ENCODE measurements around the gene PAWR. TPM values are rescaled to one million over a fixed set of nuclear protein-coding genes. Genes with fewer than 3 reads are reported as not detected.
"Not testable (repeated sequence)": the region's sequence is repeated elsewhere in the genome, so short reads cannot be mapped to it uniquely, and the experiment has no call there.

The PAWR gene
- total RNA-seq, 1 experiment from 2014 or later = 72.0 TPM

DNA sequence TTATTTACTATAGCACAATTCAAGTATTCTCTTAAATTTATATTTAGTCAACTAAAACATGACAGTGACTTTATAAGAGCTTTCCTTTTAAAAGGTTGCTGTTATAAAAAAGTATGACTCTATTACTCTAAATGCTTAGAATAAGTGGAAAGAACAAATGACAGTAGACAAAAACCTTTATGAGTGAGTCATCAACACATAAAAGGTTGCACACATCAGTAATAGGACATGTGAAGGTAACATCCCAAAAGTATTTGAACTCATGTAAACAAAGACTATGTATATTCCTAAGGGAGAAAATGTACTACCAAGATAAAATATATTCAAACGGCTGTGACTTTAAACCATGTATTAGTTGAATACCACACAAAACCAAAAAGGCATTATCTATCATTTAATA, 98.8 kb downstream of the PAWR start:
- DNase-seq (ENCODE audit: low read depth) = no peak

DNA sequence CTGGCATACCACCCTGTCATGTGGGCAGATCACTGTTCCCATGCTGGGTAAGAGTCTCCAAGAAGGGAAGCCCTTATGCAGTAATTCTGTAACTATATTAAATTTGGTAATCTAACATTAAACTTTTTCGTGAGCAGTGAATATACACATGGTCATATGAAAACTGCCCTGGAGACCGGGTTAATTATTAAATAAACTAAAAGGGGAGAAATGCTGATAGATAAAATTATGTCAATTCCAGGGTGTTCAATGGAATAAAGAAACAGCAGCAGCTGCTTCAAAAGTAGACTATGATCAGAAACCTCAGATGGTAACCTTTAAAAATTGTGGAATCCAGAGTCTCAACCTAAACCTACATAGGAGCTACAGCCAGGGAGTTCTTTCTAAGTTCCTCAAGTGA, 100.0 kb downstream of the PAWR start:
- DNase-seq (ENCODE audit: low read depth) = no peak

GRCh38 chr12:79587368-79587767, 103.4 kb downstream of the PAWR start:
- no peak for DNase-seq (ENCODE audit: low read depth)

- DNase-seq (ENCODE audit: low read depth) = no peak
Observed at GRCh38 chr12:79585147-79585546, 105.6 kb downstream of the PAWR start.

GRCh38 chr12:79573820-79574219, 116.9 kb downstream of the PAWR start:
- no peak for DNase-seq (ENCODE audit: low read depth)

DNA sequence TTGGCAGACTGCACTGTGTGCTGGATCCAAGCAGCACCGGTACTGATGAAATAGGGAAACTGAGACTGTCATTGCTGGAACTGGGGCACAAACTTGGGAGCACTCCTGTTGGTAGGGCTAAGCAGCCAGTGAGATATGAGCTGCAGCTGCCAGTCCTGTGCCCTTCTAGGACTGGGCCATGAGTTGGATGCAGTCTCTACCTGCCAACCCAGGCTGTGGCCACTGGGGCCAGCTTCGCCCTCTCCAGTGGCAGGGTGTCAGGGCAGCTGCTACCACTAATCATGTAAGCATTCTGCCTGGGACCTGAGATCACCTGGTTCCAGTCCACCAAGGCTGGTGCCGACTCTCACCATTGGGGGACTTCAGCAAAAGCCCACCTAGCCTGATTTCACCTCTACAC, 121.1 kb downstream of the PAWR start:
- DNase-seq (ENCODE audit: low read depth) = no peak

GRCh38 chr12:79567175-79567563, 123.6 kb downstream of the PAWR start:
- no peak for DNase-seq (ENCODE audit: low read depth)

GRCh38 chr12:79566452-79567174, 124.2 kb downstream of the PAWR start:
- DNase-seq (ENCODE audit: low read depth) = no peak

GRCh38 chr12:79564727-79565350, 125.9 kb downstream of the PAWR start:
- DNase-seq (ENCODE audit: low read depth) = not testable (repeated sequence)

DNA sequence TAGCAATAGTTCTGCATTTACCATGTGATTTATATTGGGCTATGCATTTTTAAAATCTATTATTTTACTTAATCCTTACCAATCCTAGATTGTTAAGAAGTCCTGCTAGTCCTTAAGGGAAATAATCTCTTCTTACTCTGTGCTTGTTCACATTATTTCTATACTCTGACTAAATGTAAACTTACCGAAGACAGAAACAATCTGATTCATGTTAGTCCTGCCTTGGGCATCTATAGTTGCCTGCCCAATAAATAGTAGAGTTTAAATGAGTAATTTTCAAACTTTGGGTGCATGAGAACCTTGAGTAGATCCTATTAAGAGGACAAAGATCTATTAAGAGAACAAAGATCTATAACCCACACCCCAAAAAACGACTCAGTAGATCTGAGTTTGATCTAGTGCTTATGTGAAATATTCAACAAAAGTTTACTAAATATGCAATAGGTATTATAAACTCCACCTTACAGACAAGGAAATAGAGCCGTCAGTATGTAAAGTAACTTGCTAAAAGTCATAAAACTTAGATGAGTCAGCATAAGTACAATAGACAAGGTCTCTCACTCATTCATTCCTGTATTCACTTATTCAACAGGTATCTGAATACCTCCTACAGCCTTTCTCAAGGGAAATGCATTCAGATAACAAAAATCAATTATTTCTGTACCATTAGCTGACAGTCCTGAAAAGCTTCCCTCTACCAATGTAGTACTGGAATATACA, 127.6 kb downstream of the PAWR start:
- DNase-seq (ENCODE audit: low read depth) = no peak

GRCh38 chr12:79561401-79562132, 129.2 kb downstream of the PAWR start:
- DNase-seq (ENCODE audit: low read depth) = no peak

GRCh38 chr12:79560225-79560889, 130.4 kb downstream of the PAWR start:
- no peak for DNase-seq (ENCODE audit: low read depth)

- DNase-seq (ENCODE audit: low read depth) = no peak
Observed at GRCh38 chr12:79559591-79559990, 131.2 kb downstream of the PAWR start.

DNA sequence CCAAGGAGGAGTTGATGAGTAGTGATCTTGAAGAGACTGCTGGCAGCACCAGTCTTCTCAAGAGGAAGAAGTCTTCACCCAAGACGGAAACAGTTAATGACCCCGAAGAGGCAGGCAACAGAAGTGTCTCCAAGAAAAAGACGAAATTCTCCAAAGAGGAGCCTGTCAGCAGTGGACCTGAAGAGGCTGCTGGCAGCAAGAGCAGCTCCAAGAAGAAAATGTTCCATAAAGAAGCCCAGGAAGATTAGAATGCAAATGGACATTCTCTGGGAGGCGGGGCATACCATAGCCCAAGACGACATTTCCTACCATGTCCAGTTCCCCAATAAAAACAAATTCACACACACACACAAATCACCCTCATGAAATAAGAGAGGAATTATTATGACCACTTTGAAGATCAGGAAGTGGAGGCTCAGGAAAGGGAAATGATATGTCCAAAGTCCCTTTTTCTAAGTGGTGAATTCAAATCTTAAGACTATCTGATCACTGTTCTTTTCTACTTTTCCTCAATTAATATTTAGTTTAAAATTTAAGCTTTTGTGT, 131.8 kb downstream of the PAWR start:
- no peak for DNase-seq (ENCODE audit: low read depth)

DNA sequence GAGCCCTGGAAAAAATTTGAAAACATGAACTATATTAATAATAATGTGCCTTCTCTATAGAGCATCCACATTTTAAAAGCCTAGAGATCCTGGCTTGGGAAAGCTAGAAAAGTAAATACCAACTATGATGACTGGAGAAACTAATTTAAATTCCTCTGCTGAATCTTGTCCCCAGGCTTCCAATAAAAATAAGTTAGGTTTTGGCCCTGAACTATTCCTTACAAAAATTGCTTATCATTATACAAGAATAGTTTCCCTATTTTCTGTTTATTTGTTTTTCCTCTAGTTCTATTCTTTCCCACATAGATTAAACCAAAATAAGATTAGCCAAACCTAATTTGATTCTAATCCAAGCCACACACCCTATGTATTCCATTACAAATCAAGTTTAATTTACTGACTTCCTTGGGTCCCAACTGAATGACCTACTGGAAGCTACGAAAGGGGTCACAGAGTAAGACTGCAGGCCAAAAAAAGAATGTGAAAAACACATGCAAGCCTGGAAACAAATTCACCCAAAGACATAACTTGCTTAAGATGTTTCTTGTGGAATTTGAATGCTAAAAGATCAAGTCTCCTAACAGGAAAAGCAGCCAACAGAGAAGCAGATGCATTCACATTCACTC, 133.0 kb downstream of the PAWR start:
- DNase-seq (ENCODE audit: low read depth) = no peak

- no peak for DNase-seq (ENCODE audit: low read depth)
Observed at GRCh38 chr12:79555028-79555925, 135.5 kb downstream of the PAWR start.

DNA sequence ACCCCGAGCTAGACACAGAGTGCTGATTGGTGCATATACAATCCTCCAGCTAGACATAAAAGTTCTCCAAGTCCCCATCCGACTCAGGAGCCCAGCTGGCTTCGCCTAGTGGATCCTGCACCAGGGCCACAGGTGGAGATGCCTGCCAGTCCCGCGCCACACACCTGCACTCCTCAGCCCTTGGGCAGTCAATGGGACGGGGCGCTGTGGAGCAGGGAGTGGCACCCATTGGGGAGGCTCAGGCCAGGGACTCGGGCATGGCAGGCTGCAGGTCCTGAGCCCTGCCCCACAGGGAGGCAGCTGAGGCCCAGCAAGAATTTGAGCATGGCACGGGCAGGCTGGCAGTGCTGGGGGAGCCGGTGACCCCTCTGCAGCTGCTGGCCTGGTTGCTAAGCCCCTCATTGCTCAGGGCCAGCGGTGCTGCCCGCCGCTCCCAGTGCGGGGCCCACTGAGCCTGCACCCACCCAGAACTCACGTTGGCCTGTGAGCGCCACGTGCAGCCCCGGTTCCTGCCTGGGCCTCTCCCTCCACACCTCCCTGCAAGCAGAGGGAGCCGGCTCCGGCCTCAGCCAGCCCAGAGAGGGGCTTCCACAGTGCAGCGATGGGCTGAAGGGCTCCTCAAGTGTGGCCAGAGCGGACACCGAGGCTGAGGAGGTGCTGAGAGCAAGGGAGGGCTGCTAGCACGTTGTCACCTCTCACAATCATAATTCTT, 136.7 kb downstream of the PAWR start:
- DNase-seq (ENCODE audit: low read depth) = no peak

DNA sequence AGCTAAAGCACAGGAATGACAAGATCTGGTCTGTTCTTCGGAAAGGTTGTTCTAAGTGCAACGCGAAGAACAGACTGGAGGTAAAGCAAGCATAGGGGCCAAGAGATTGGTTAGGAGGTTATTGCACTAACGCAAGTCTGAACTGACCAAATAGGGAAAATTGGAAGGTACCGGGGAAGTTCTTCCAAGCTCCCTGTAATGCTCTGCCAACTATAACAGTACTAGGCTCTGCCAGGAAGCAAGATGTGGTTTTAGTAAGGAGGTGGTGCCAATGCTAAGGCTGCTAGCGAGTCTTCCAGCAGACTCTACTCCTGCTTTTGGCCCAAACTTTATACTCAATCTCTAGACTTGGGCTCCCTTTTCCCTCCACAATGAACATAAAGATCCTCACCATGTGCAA, 138.6 kb downstream of the PAWR start:
- no peak for DNase-seq (ENCODE audit: low read depth)

GRCh38 chr12:79549531-79550271, 141.1 kb downstream of the PAWR start:
- no peak for DNase-seq (ENCODE audit: low read depth)

Data from Daoy (cell line).